A673 (cell line): ENCODE measurements around the gene RSPH9. TPM values are rescaled to one million over a fixed set of nuclear protein-coding genes. Genes with fewer than 3 reads are reported as not detected.

Experiments
- BruUV-seq: library from RNA; stranded (reverse); fragments of 400-500 nt; replicated peaks from 2 replicates; lab custom pipeline; 2021; lab: Mats Ljungman, UMichigan
- CTCF ChIA-PET: fragments of 300-600 bp; sonication (Branson Sonifier 250); formaldehyde crosslinking; loops from one replicate; lab custom pipeline; 2022; ENCODE audit warnings: antibody characterized with exemption; lab: Charles Lee
- POLR2A ChIA-PET: fragments of 300-600 bp; sonication (Branson Sonifier 250); formaldehyde crosslinking; loops from one replicate; lab custom pipeline; 2022; ENCODE audit warnings: antibody characterized with exemption; ENCODE audit not compliant: low non-redundant PET; lab: Charles Lee
- DNase-seq: peaks from one replicate; pipeline ENCODE4 v3.0.0-alpha.2; 2015; ENCODE audit warnings: low spot score
- H3K27ac ChIP-seq: fragments of 200-600 bp; sonication (generic); 2 replicates; pipeline ENCODE4 v1.5.1; 2016; ENCODE audit warnings: mixed run types, low read depth, mild to moderate bottlenecking, mixed read lengths, antibody characterized with exemption, low read length; ENCODE audit not compliant: poor library complexity, severe bottlenecking
- H3K27me3 ChIP-seq: fragments of 200-600 bp; sonication (generic); replicated peaks from 2 replicates; pipeline ENCODE4 v1.6.1; 2017; ENCODE audit warnings: mixed run types, low read depth, mild to moderate bottlenecking, mixed read lengths, antibody characterized with exemption, low read length; ENCODE audit not compliant: insufficient read depth, poor library complexity
- H3K36me3 ChIP-seq: fragments of 200-600 bp; sonication (generic); 2 replicates; pipeline ENCODE4 v1.6.1; 2016; ENCODE audit warnings: mixed run types, mild to moderate bottlenecking, mixed read lengths, antibody characterized with exemption, low read length; ENCODE audit not compliant: insufficient read depth, poor library complexity, severe bottlenecking
- H3K4me1 ChIP-seq: fragments of 200-600 bp; sonication (generic); 2 replicates; pipeline ENCODE4 v1.6.1; 2017; ENCODE audit warnings: mixed run types, mild to moderate bottlenecking, mixed read lengths, antibody characterized with exemption, low read length; ENCODE audit not compliant: insufficient read depth, poor library complexity, severe bottlenecking
- H3K4me3 ChIP-seq: fragments of 200-600 bp; sonication (generic); 2 replicates; pipeline ENCODE4 v1.5.1; 2016; ENCODE audit warnings: low read depth, mixed run types, mild to moderate bottlenecking, mixed read lengths, low read length; ENCODE audit not compliant: poor library complexity, severe bottlenecking
- H3K9me3 ChIP-seq: fragments of 200-600 bp; sonication (generic); 2 replicates; pipeline ENCODE4 v1.6.1; 2016; ENCODE audit warnings: mixed run types, low read depth, mild to moderate bottlenecking, mixed read lengths, antibody characterized with exemption, low read length; ENCODE audit not compliant: poor library complexity, severe bottlenecking
- CTCF ChIP-seq: fragments of 300-800, 200-600 bp; sonication (generic); conservative IDR thresholded peaks from 2 replicates; pipeline ENCODE4 v1.5.1; 2017; ENCODE audit warnings: low read depth, mild to moderate bottlenecking, antibody characterized with exemption, low read length, moderate library complexity, mixed read lengths
- EZH2 ChIP-seq: fragments of 200-600 bp; sonication (generic); IDR thresholded peaks from 2 replicates; pipeline ENCODE4 v1.6.1; 2017; ENCODE audit warnings: borderline replicate concordance, low read depth, mild to moderate bottlenecking, mixed read lengths, antibody characterized with exemption, low read length; ENCODE audit not compliant: poor library complexity, severe bottlenecking
- intact Hi-C: fragments of 100-400 bp; cut with micrococcal nuclease; formaldehyde crosslinking; loops from one replicate; pipeline ENCODE4 v1.10.0; 2022; ENCODE audit not compliant: unreplicated experiment
- total RNA-seq: library from RNA; stranded (reverse); gene quantifications from 2 replicates; pipeline ENCODE4 v1.2.3, GENCODE V29; 2021

Gene RSPH9
- total RNA-seq, 1 experiment from 2014 or later = 0.11 TPM

GRCh38 chr6:43706788-43707187 lies 62.0 kb downstream of the RSPH9 start:
- H3K9me3 ChIP-seq = no peaks in the 10 kb centered on the region
- BruUV-seq = no TSS peak
- peaks cover 36% of the 10 kb centered on the region for H3K4me1 ChIP-seq
- POLR2A ChIA-PET = no interaction called here
- no peaks in the 10 kb centered on the region for H3K36me3 ChIP-seq
- intact Hi-C loops = no loop called here
- no peak overlapping the region for H3K27ac ChIP-seq
- no peak overlapping the region for H3K4me3 ChIP-seq
- no peaks in the 10 kb centered on the region for H3K27me3 ChIP-seq
- CTCF ChIA-PET = no interaction called here
- no peak for DNase-seq
- TF ChIP-seq EZH2 (no peak), CTCF (no peak)

GRCh38 chr6:43707269-43707668 lies 62.4 kb downstream of the RSPH9 start:
- TF ChIP-seq CTCF = no peak
- TF ChIP-seq EZH2 = no peak
- DNase-seq = no peak
- Histone ChIP-seq H3K27ac (no peak overlapping the region), H3K27me3 (no peaks in the 10 kb centered on the region), H3K4me3 (no peak overlapping the region), H3K4me1 (peaks cover 33% of the 10 kb centered on the region), H3K36me3 (no peaks in the 10 kb centered on the region), H3K9me3 (no peaks in the 10 kb centered on the region)
- BruUV-seq = no TSS peak
- intact Hi-C loops = no loop called here
- POLR2A ChIA-PET = no interaction called here
- CTCF ChIA-PET = no interaction called here

DNA sequence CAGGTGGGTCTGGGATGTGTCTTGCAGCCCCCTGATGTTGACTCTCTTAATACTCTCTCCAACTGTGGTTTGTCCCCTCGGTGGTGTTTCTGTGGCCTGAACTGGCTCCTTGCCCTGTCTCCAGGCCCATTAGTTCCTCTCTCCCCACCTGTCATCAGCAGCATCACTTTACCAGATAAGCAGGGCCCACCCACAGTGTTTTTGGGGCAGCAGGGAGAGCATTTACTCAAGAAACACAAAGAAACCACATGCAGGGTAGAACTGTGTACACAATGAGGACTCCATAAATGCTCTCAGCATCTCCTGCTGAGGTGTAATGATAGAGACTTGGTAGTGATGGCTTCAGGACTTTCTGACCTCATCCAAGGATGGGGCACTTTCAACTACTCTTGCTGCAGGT lies 62.9 kb downstream of the RSPH9 start:
- ChIA-PET POLR2A (no interaction called here), CTCF (no interaction called here)
- Histone ChIP-seq H3K36me3 (no peaks in the 10 kb centered on the region), H3K4me3 (no peak overlapping the region), H3K9me3 (no peaks in the 10 kb centered on the region), H3K27me3 (no peaks in the 10 kb centered on the region), H3K27ac (no peak overlapping the region), H3K4me1 (peaks cover 29% of the 10 kb centered on the region)
- DNase-seq = no peak
- intact Hi-C loops = no loop called here
- TF ChIP-seq EZH2 (no peak), CTCF (no peak)
- BruUV-seq = no TSS peak
